T-cell (primary cell): ENCODE measurements around the gene ADD2. TPM values are rescaled to one million over a fixed set of nuclear protein-coding genes. Genes with fewer than 3 reads are reported as not detected.

Source experiments
- ATAC-seq, 4 experiments: fragments of 200-7000 bp in 3 of 4; fragments of 150-1000 bp in 1 of 4; cut with Tn5 transposase; replicated peaks in 1 of 4; 1 replicate in 3 of 4; 2 replicates in 1 of 4; pipeline ENCODE4 v1.10.0; 2021; ENCODE audit warnings: moderate library complexity in 3 of 4, mild to moderate bottlenecking in 2 of 4, moderate number of reproducible peaks in 1 of 4
- CTCF ChIA-PET, 2 donors: fragments of 300-600 bp; sonication (Branson Sonifier 250); formaldehyde crosslinking; loops; one replicate each; lab custom pipeline; 2022; ENCODE audit warnings: antibody characterized with exemption in 2 of 2; lab: Charles Lee
- POLR2A ChIA-PET, 2 donors: fragments of 300-600 bp; sonication (Branson Sonifier 250); formaldehyde crosslinking; loops; one replicate each; lab custom pipeline; 2022; ENCODE audit warnings: antibody characterized with exemption in 2 of 2; lab: Charles Lee
- DNase-seq, 35 experiments: peaks; one replicate each; pipeline versions ENCODE4 v3.0.0 to v3.0.0-alpha.2; 2013 to 2023
- H3K27ac ChIP-seq: one replicate; pipeline ENCODE4 v1.5.1; 2013; ENCODE audit warnings: low read length
- H3K27me3 ChIP-seq, 2 experiments: replicated peaks in 1 of 2; 1 replicate in 1 of 2; 2 replicates in 1 of 2; pipeline versions ENCODE4 v1.6.1 to v1.7.0; 2013; ENCODE audit warnings: low read length in 1 of 2, mixed read lengths in 1 of 2; ENCODE audit not compliant: control insufficient read depth in 2 of 2, insufficient read depth in 2 of 2; ENCODE audit errors: extremely low read depth in 1 of 2
- H3K36me3 ChIP-seq, 2 donors: 1 replicate in 1 of 2; 2 replicates in 1 of 2; pipeline versions ENCODE4 v1.6.1 to v1.7.0; 2013; ENCODE audit warnings: low read length in 1 of 2; ENCODE audit not compliant: control insufficient read depth in 2 of 2, insufficient read depth in 1 of 2; ENCODE audit errors: extremely low read depth in 1 of 2
- H3K4me1 ChIP-seq, 2 experiments: 1 replicate in 1 of 2; 2 replicates in 1 of 2; pipeline versions ENCODE4 v1.6.1 to v1.7.0; 2013; ENCODE audit warnings: low read length in 2 of 2, mixed read lengths in 1 of 2; ENCODE audit not compliant: insufficient read depth in 2 of 2, control insufficient read depth in 1 of 2; ENCODE audit errors: extremely low read depth in 1 of 2
- H3K4me3 ChIP-seq, 2 donors: 1 replicate in 1 of 2; 2 replicates in 1 of 2; pipeline versions ENCODE4 v1.5.1 to v1.7.0; 2013; ENCODE audit warnings: mild to moderate bottlenecking in 2 of 2, low read length in 1 of 2, moderate library complexity in 1 of 2; ENCODE audit not compliant: control insufficient read depth in 1 of 2; ENCODE audit errors: extremely low read depth in 1 of 2
- H3K9me3 ChIP-seq: 2 replicates; pipeline ENCODE4 v1.7.0; 2013
- H3K27ac Mint-ChIP-seq, 2 donors: one replicate each; pipeline ENCODE4 v1.8.0; 2020 to 2021; ENCODE audit warnings: mild to moderate bottlenecking in 2 of 2, mixed read lengths in 2 of 2
- H3K27me3 Mint-ChIP-seq, 2 donors: one replicate each; pipeline ENCODE4 v1.8.0; 2021 to 2022; ENCODE audit warnings: mixed read lengths in 2 of 2
- H3K36me3 Mint-ChIP-seq: one replicate; pipeline ENCODE4 v1.8.0; 2021; ENCODE audit warnings: mixed read lengths
- H3K4me1 Mint-ChIP-seq, 3 donors: one replicate each; pipeline ENCODE4 v1.8.0; 2020 to 2022; ENCODE audit warnings: mixed read lengths in 3 of 3, mild to moderate bottlenecking in 1 of 3
- H3K4me3 Mint-ChIP-seq, 3 donors: one replicate each; pipeline ENCODE4 v1.8.0; 2020 to 2022; ENCODE audit warnings: mild to moderate bottlenecking in 3 of 3, mixed read lengths in 3 of 3, moderate library complexity in 3 of 3
- H3K9me3 Mint-ChIP-seq, 3 donors: one replicate each; pipeline ENCODE4 v1.8.0; 2020 to 2022; ENCODE audit warnings: mixed read lengths in 3 of 3
- WGBS: methylation state at CpG from one replicate; pipeline ENCODE4 v1.1.5; 2013; ENCODE audit warnings: missing lambda C conversion rate; ENCODE audit not compliant: insufficient coverage; 5-methylcytosine and 5-hydroxymethylcytosine counted together
- total RNA-seq, 35 experiments: library from RNA in 6 of 35; stranded (reverse) in 6 of 35; fragments of 120-200 nt in 1 of 35; gene quantifications; one replicate each; pipeline versions ENCODE4 v1.2.1 to v1.2.4 and lab custom pipeline; 2013 to 2026

Gene ADD2
- total RNA-seq, 5 donors from 2014 or later (not counting 1 experiment from before 2014, with no cell fraction given) = 4.7 to 7.9 (median 7.1) TPM

DNA sequence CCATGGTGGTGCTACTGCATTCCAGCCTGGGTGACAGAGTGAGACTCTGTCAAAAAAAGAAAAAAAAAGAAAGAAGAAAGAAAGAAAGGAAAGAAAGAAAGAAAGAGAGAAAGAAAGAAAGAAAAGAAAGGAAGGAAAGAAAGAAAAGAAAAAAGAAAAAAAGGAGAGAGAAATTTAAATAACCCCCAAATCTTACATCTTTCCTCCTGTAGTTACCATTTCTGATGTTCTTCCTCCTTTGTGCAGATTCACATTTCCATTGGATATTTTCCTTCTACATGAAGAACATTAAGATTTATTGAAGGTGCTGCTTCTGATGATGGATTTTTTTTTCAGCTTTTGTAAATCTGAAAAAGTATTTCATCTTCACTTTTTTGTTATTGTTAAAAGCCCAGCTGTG is 117.0 kb downstream of the ADD2 start:
- POLR2A ChIA-PET = no interaction called here
- peaks cover 0 to 4% of the 10 kb centered on the region in 2 experiments for H3K27me3 ChIP-seq
- H3K4me1 Mint-ChIP-seq = peaks cover 10 to 12% (median 10%) of the 10 kb centered on the region in 3 donors
- H3K4me3 Mint-ChIP-seq = no peak overlapping the region
- DNase-seq (no peak), ATAC-seq (no peak)
- H3K4me3 ChIP-seq = no peak overlapping the region
- no peak overlapping the region for H3K27ac ChIP-seq
- peaks cover 5 to 9% of the 10 kb centered on the region in 2 experiments for H3K4me1 ChIP-seq
- CTCF ChIA-PET = interaction anchor here in 1 of 2 donors (8.6 kb wide), 1 partner anchor 347 kb away, joined by 51 read pairs; the partner anchor contains the start of gene FAM136A
- H3K9me3 Mint-ChIP-seq = peaks cover 0 to 7% (median 5%) of the 10 kb centered on the region in 3 donors
- no peaks in the 10 kb centered on the region for H3K36me3 ChIP-seq
- no peaks in the 10 kb centered on the region for H3K9me3 ChIP-seq
- no peak overlapping the region for H3K27ac Mint-ChIP-seq
- H3K36me3 Mint-ChIP-seq = no peaks in the 10 kb centered on the region
- H3K27me3 Mint-ChIP-seq = peaks cover 8 to 23% of the 10 kb centered on the region in 2 donors

- H3K4me3 Mint-ChIP-seq = no peak overlapping the region
- no peak for ATAC-seq
- H3K36me3 Mint-ChIP-seq = no peaks in the 10 kb centered on the region
- no peak for DNase-seq
- Histone ChIP-seq H3K36me3 (no peaks in the 10 kb centered on the region), H3K4me3 (no peak overlapping the region), H3K27me3 (peaks cover 0 to 5% of the 10 kb centered on the region in 2 experiments), H3K27ac (no peak overlapping the region), H3K9me3 (no peaks in the 10 kb centered on the region), H3K4me1 (no peaks in the 10 kb centered on the region)
- ChIA-PET POLR2A (interaction anchor here in 1 of 2 donors (0.6 kb wide), 1 partner anchor 346 kb away, joined by 3 read pairs; no protein-coding TSS in a partner anchor), CTCF (interaction anchor here (0.6 to 8.6 kb wide), 4 partner anchors 12 to 490 kb away, joined by 3 to 51 read pairs (median 4); partner anchors contain the start of gene FAM136A (in 1 of the 2))
- H3K27me3 Mint-ChIP-seq = peaks cover 8 to 10% of the 10 kb centered on the region in 2 donors
- H3K9me3 Mint-ChIP-seq = peaks cover 0 to 7% (median 5%) of the 10 kb centered on the region in 3 donors
- no peak overlapping the region for H3K27ac Mint-ChIP-seq
- H3K4me1 Mint-ChIP-seq = no peaks in the 10 kb centered on the region
- WGBS = no CpG with 5 or more reads among the region's 3 CpGs
Measured at GRCh38 chr2:70648961-70649360, 119.0 kb downstream of the ADD2 start.

GRCh38 chr2:70647873-70648481 is 120.0 kb downstream of the ADD2 start:
- no peak overlapping the region for H3K27ac Mint-ChIP-seq
- H3K9me3 Mint-ChIP-seq = peaks cover 0 to 7% (median 5%) of the 10 kb centered on the region in 3 donors
- peaks cover 5 to 8% of the 10 kb centered on the region in 2 donors for H3K27me3 Mint-ChIP-seq
- H3K4me1 ChIP-seq = no peaks in the 10 kb centered on the region
- ATAC-seq = peak; percentile 82 to 89 (median 86)
- no peaks in the 10 kb centered on the region for H3K36me3 ChIP-seq
- H3K27ac ChIP-seq = no peak overlapping the region
- H3K27me3 ChIP-seq = peaks cover 0 to 8% of the 10 kb centered on the region in 2 experiments
- no peaks in the 10 kb centered on the region for H3K36me3 Mint-ChIP-seq
- H3K4me1 Mint-ChIP-seq = no peaks in the 10 kb centered on the region
- no peaks in the 10 kb centered on the region for H3K9me3 ChIP-seq
- WGBS = 0% methylated on average over 3 of the region's 9 CpGs
- no peak overlapping the region for H3K4me3 ChIP-seq
- ChIA-PET POLR2A (no interaction called here), CTCF (interaction anchor here (0.8 to 8.6 kb wide), 3 partner anchors 9 to 345 kb away, joined by 3 to 51 read pairs (median 5); partner anchors contain the start of gene FAM136A (in 1 of the 2))
- no peak overlapping the region for H3K4me3 Mint-ChIP-seq
- DNase-seq = peak; percentile 38 to 83 (median 67)

GRCh38 chr2:70646420-70646818 is 121.6 kb downstream of the ADD2 start:
- peaks cover under 1 to 2% of the 10 kb centered on the region in 2 donors for H3K27me3 Mint-ChIP-seq
- DNase-seq = no peak
- Histone ChIP-seq H3K9me3 (no peaks in the 10 kb centered on the region), H3K36me3 (no peaks in the 10 kb centered on the region), H3K4me1 (no peaks in the 10 kb centered on the region), H3K27me3 (peaks cover 0 to 10% of the 10 kb centered on the region in 2 experiments), H3K4me3 (no peak overlapping the region), H3K27ac (no peak overlapping the region)
- no peak overlapping the region for H3K4me3 Mint-ChIP-seq
- H3K27ac Mint-ChIP-seq = no peak overlapping the region
- 64% methylated on average over 3 of the region's 5 CpGs for WGBS
- no peak for ATAC-seq
- CTCF ChIA-PET = interaction anchor here (0.9 to 8.6 kb wide), 4 partner anchors 10 to 343 kb away, joined by 3 to 51 read pairs (median 4); partner anchors contain the start of gene FAM136A (in 1 of the 2)
- POLR2A ChIA-PET = no interaction called here
- no peaks in the 10 kb centered on the region for H3K36me3 Mint-ChIP-seq
- H3K9me3 Mint-ChIP-seq = peaks cover 0 to under 1% (median 0%) of the 10 kb centered on the region in 3 donors
- H3K4me1 Mint-ChIP-seq = peaks cover 0 to 3% (median under 1%) of the 10 kb centered on the region in 3 donors

DNA sequence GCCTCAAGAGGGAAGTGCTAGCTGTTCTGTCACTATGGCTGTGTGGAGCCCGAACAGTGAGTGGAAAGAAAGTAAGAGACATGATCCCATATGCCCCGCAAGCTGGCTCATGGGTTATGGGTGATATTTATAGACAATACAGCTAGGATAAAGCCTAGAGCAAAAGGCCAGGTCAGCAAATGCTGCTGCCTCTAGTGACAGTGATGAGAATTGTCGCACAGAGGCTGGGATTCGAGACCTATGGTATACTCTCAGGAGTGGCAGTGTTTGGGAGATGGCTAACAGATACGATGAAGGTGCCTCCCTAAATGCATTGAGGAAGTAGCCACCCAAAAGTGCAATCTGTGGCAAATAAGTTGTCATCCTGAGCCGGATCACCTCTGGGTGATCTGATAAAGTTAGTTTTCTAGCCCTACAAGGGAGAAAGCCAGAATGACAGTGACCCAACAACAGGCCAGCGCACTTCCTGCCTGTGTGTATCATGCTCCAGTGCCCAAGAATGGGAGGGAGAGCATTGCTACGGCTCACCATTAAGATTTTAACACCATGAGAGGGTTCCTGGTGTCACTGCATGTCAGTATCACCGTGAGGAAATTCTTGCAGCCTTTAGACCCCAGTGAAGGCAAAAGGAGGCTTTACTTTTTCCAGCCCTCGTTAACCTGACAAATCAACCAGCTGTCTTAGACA is 122.1 kb downstream of the ADD2 start:
- H3K9me3 Mint-ChIP-seq = no peaks in the 10 kb centered on the region
- ATAC-seq = no peak
- H3K27ac Mint-ChIP-seq = peak overlapping the region in 1 of 2 donors; percentile 13

GRCh38 chr2:70643715-70644114 is 124.3 kb downstream of the ADD2 start:
- Histone ChIP-seq H3K27ac (no peak overlapping the region), H3K4me3 (no peak overlapping the region), H3K4me1 (peaks cover 18 to 19% of the 10 kb centered on the region in 2 experiments), H3K27me3 (peaks cover 0 to 13% of the 10 kb centered on the region in 2 experiments), H3K36me3 (no peaks in the 10 kb centered on the region), H3K9me3 (no peaks in the 10 kb centered on the region)
- ChIA-PET CTCF (interaction anchor here (2.1 to 8.6 kb wide), 2 partner anchors 340 kb away, joined by 6 to 51 read pairs; partner anchors contain the start of gene FAM136A (in 1 of the 2)), POLR2A (interaction anchor here in 1 of 2 donors (0.7 kb wide), 1 partner anchor 280 kb away, joined by 6 read pairs; no protein-coding TSS in a partner anchor)
- no peak overlapping the region for H3K4me3 Mint-ChIP-seq
- ATAC-seq = no peak
- peak overlapping the region in 1 of 2 donors; percentile 71 for H3K27ac Mint-ChIP-seq
- peaks cover 16 to 26% (median 25%) of the 10 kb centered on the region in 3 donors for H3K4me1 Mint-ChIP-seq
- WGBS = 59% methylated on average over 5 of the region's 12 CpGs
- peaks cover 0 to under 1% (median 0%) of the 10 kb centered on the region in 3 donors for H3K9me3 Mint-ChIP-seq
- H3K36me3 Mint-ChIP-seq = no peaks in the 10 kb centered on the region
- peak in 7 of 35 experiments; percentile 18 to 39 (median 21) for DNase-seq
- H3K27me3 Mint-ChIP-seq = no peaks in the 10 kb centered on the region

More for the DNA sequence above, 122.1 kb downstream of the ADD2 start:
- no peak overlapping the region for H3K4me3 ChIP-seq
- H3K9me3 ChIP-seq = no peaks in the 10 kb centered on the region
- ChIA-PET POLR2A (no interaction called here), CTCF (interaction anchor here (1.6 to 8.6 kb wide), 3 partner anchors 9 to 342 kb away, joined by 6 to 51 read pairs (median 6); partner anchors contain the start of gene FAM136A (in 1 of the 2))
- DNase-seq = peak in 1 of 35 experiments; percentile 11
- no peaks in the 10 kb centered on the region for H3K36me3 ChIP-seq
- peaks cover 0 to 13% of the 10 kb centered on the region in 2 experiments for H3K27me3 ChIP-seq
- Mint-ChIP-seq H3K4me3 (no peak overlapping the region), H3K4me1 (peaks cover 0 to 9% (median 6%) of the 10 kb centered on the region in 3 donors), H3K36me3 (no peaks in the 10 kb centered on the region), H3K27me3 (no peaks in the 10 kb centered on the region)
- peaks cover 0 to 2% of the 10 kb centered on the region in 2 experiments for H3K4me1 ChIP-seq
- H3K27ac ChIP-seq = no peak overlapping the region
- 74% methylated on average over 8 of the region's 10 CpGs for WGBS
